OCI-LY7 (cell line): Measurements from ENCODE around the gene ADAMTSL2. TPM values are rescaled to one million over a fixed set of nuclear protein-coding genes. Genes with fewer than 3 reads are reported as not detected.

ENCODE experiments used
- BruUV-seq: library from RNA; stranded (reverse); fragments of 400-500 nt; replicated peaks from 2 replicates; lab custom pipeline; 2021; lab: Mats Ljungman, UMichigan
- CTCF ChIA-PET: fragments of 300-600 bp; sonication (Branson Sonifier 250); formaldehyde crosslinking; loops from one replicate; lab custom pipeline; 2022; ENCODE audit warnings: antibody characterized with exemption; ENCODE audit not compliant: unreplicated experiment; lab: Charles Lee
- POLR2A ChIA-PET: fragments of 300-600 bp; sonication (Branson Sonifier 250); formaldehyde crosslinking; loops from one replicate; lab custom pipeline; 2022; ENCODE audit warnings: antibody characterized with exemption; lab: Charles Lee
- DNase-seq: peaks from one replicate; pipeline ENCODE4 v3.0.0-alpha.2; 2015; ENCODE audit warnings: low spot score
- H2AFZ ChIP-seq: fragments of 200-600 bp; sonication (generic), shearing (Covaris generic); 2 replicates; pipeline ENCODE4 v1.6.1; 2014; ENCODE audit warnings: mild to moderate bottlenecking, antibody characterized with exemption, low read length, moderate library complexity
- H3K27ac ChIP-seq: fragments of 200-600 bp; sonication (generic); 2 replicates; pipeline ENCODE4 v1.5.1; 2014; ENCODE audit warnings: mixed run types, low read depth, mild to moderate bottlenecking, moderate library complexity, low read length, inconsistent platforms; ENCODE audit not compliant: poor library complexity, severe bottlenecking
- H3K36me3 ChIP-seq: fragments of 200-600 bp; sonication (generic); 2 replicates; pipeline ENCODE4 v1.6.1; 2014; ENCODE audit warnings: mild to moderate bottlenecking, antibody characterized with exemption, low read length, moderate library complexity, mixed read lengths; ENCODE audit not compliant: insufficient read depth
- H3K4me1 ChIP-seq: fragments of 200-600 bp; sonication (generic); 2 replicates; pipeline ENCODE4 v1.5.1; 2014; ENCODE audit warnings: mild to moderate bottlenecking, low read length; ENCODE audit not compliant: insufficient read depth, poor library complexity, severe bottlenecking
- H3K4me2 ChIP-seq: fragments of 200-600 bp; sonication (generic); 2 replicates; pipeline ENCODE4 v1.6.1; 2014; ENCODE audit warnings: mild to moderate bottlenecking, low read length
- H3K4me3 ChIP-seq: fragments of 200-600 bp; sonication (generic); 2 replicates; pipeline ENCODE4 v1.5.1; 2014; ENCODE audit warnings: mild to moderate bottlenecking, low read depth, low read length; ENCODE audit not compliant: poor library complexity, severe bottlenecking
- H3K79me2 ChIP-seq: fragments of 200-600 bp; sonication (generic); 2 replicates; pipeline ENCODE4 v1.6.1; 2016; ENCODE audit warnings: low read depth, mild to moderate bottlenecking, low read length, moderate library complexity, mixed read lengths; ENCODE audit not compliant: insufficient read depth
- H3K9me2 ChIP-seq: fragments of 200-600 bp; sonication (generic); 2 replicates; pipeline ENCODE4 v1.6.1; 2016; ENCODE audit warnings: mild to moderate bottlenecking, low read length, mixed read lengths; ENCODE audit not compliant: insufficient read depth
- H3K9me3 ChIP-seq: fragments of 200-600 bp; sonication (generic); 2 replicates; pipeline ENCODE4 v1.6.1; 2014; ENCODE audit warnings: mild to moderate bottlenecking, mixed run types, low read length, mixed read lengths
- H4K20me1 ChIP-seq: fragments of 200-600 bp; sonication (generic); 2 replicates; pipeline ENCODE4 v1.6.1; 2014; ENCODE audit warnings: mild to moderate bottlenecking, antibody characterized with exemption, low read length, moderate library complexity, mixed read lengths; ENCODE audit not compliant: insufficient read depth
- CTCF ChIP-seq: fragments of 200-600 bp; sonication (generic); conservative IDR thresholded peaks from 2 replicates; pipeline ENCODE4 v1.5.1; 2014; ENCODE audit warnings: mild to moderate bottlenecking, antibody characterized with exemption, low read length, moderate library complexity, mixed read lengths
- EZH2phosphoT487 ChIP-seq: fragments of 200-600 bp; sonication (generic); IDR thresholded peaks from 2 replicates; pipeline ENCODE4 v1.6.1; 2018; ENCODE audit warnings: low read depth, borderline replicate concordance, mild to moderate bottlenecking, mixed run types, antibody characterized with exemption, low read length, moderate library complexity, mixed read lengths
- intact Hi-C: fragments of 100-400 bp; cut with micrococcal nuclease; formaldehyde crosslinking; loops from one replicate; pipeline ENCODE4 v1.10.0; 2022; ENCODE audit not compliant: unreplicated experiment
- total RNA-seq, 2 experiments: library from RNA; depleted of rRNA in 1 of 2; stranded (reverse); fragments of >200 nt in 1 of 2; shearing (Covaris generic) in 1 of 2; gene quantifications; 2 replicates each; pipeline ENCODE4 v1.2.3, GENCODE V29; 2014 to 2022

Gene ADAMTSL2
- total RNA-seq, 2 experiments from 2014 or later, result 0.88 TPM; not detected in 1

- H3K4me1 ChIP-seq, result peaks cover 3% of the 10 kb centered on the region
- no peak for TF ChIP-seq CTCF
- TF ChIP-seq EZH2phosphoT487, result no peak
- no peaks in the 10 kb centered on the region for H3K9me3 ChIP-seq
- H4K20me1 ChIP-seq, result no peaks in the 10 kb centered on the region
- no peaks in the 10 kb centered on the region for H3K9me2 ChIP-seq
- BruUV-seq, result no TSS peak
- intact Hi-C loops, result no loop called here
- POLR2A ChIA-PET, result no interaction called here
- H3K27ac ChIP-seq, result no peak overlapping the region
- no peaks in the 10 kb centered on the region for H3K79me2 ChIP-seq
- H2AFZ ChIP-seq, result no peak overlapping the region
- CTCF ChIA-PET, result interaction anchor here (0.7 kb wide), 1 partner anchor 310 kb away, joined by 4 read pairs; no protein-coding TSS in a partner anchor
- H3K36me3 ChIP-seq, result no peaks in the 10 kb centered on the region
- DNase-seq, result no peak
- H3K4me3 ChIP-seq, result no peak overlapping the region
- no peak overlapping the region for H3K4me2 ChIP-seq
Observed at GRCh38 chr9:133490865-133491655, 43.4 kb upstream of the ADAMTSL2 start.

- H2AFZ ChIP-seq, result no peak overlapping the region
- no peak overlapping the region for H3K27ac ChIP-seq
- CTCF ChIA-PET, result no interaction called here
- POLR2A ChIA-PET, result no interaction called here
- no peaks in the 10 kb centered on the region for H3K36me3 ChIP-seq
- DNase-seq, result no peak
- H3K79me2 ChIP-seq, result no peaks in the 10 kb centered on the region
- no peaks in the 10 kb centered on the region for H4K20me1 ChIP-seq
- H3K4me2 ChIP-seq, result no peak overlapping the region
- TF ChIP-seq EZH2phosphoT487 (no peak), CTCF (no peak)
- no peaks in the 10 kb centered on the region for H3K9me2 ChIP-seq
- no peaks in the 10 kb centered on the region for H3K9me3 ChIP-seq
- H3K4me1 ChIP-seq, result no peaks in the 10 kb centered on the region
- no TSS peak for BruUV-seq
- no peak overlapping the region for H3K4me3 ChIP-seq
- intact Hi-C loops, result no loop called here
Observed at GRCh38 chr9:133491656-133491925, 42.9 kb upstream of the ADAMTSL2 start.
